ENCODE measurements around the gene LRBA.

GRCh38 chr4:150973626-150974251 lies 41.3 kb downstream of the LRBA start:
- no peak for TF ChIP-seq POLR2A (IDR thresholded peaks at IDR 0.05)
- no peak for TF ChIP-seq CTCF (IDR thresholded peaks at IDR 0.05)

Data from body of pancreas (tissue), 4 donors.